Measurements from ENCODE around the gene FRAS1. TPM values are rescaled to one million over a fixed set of nuclear protein-coding genes. Genes with fewer than 3 reads are reported as not detected.

The FRAS1 gene
- total RNA-seq, 1 experiment from 2014 or later = 0.23 TPM

GRCh38 chr4:78426972-78427371, 369.8 kb downstream of the FRAS1 start:
- CTCF ChIA-PET = no interaction called here
- H3K4me3 ChIP-seq (ENCODE audit: low read depth in 2 of 2, low read length in 2 of 2) = no peak overlapping the region

GRCh38 chr4:78428996-78429395, 371.9 kb downstream of the FRAS1 start:
- Histone ChIP-seq H3K9me3 (ENCODE audit: control insufficient read depth, insufficient read depth, low read depth, low read length) (no peaks in the 10 kb centered on the region), H3K36me3 (ENCODE audit: control insufficient read depth, insufficient read depth, low read length) (no peaks in the 10 kb centered on the region; the same call in 1 of the 2 replicates), H3K4me1 (ENCODE audit: control insufficient read depth, insufficient read depth, low read length) (no peaks in the 10 kb centered on the region), H3K27ac (ENCODE audit: low read length) (no peak overlapping the region), H3K27me3 (ENCODE audit: control insufficient read depth, insufficient read depth, low read length) (no peaks in the 10 kb centered on the region; the same call in 1 of the 2 replicates), H3K4me3 (ENCODE audit: low read depth in 2 of 2, low read length in 2 of 2) (no peak overlapping the region)
- DNase-seq (ENCODE audit: low read depth, low spot score) = no peak
- BruUV-seq (replicated peaks) = no TSS peak
- CTCF ChIA-PET = no interaction called here
- POLR2A ChIA-PET = no interaction called here
- ATAC-seq = no peak
- TF ChIP-seq CTCF (IDR thresholded peaks at IDR 0.05) = no peak
- no peak for TF ChIP-seq TCF7L2 (IDR thresholded peaks at IDR 0.05; ENCODE audit: low read depth, low read length)
- TF ChIP-seq POLR2AphosphoS5 (IDR thresholded peaks at IDR 0.05; ENCODE audit: low read depth, low read length) = no peak
- TF ChIP-seq REST (IDR thresholded peaks at IDR 0.05; ENCODE audit: insufficient read depth in 1 of 2, low read depth in 2 of 2, low read length in 1 of 2) = no peak
- TF ChIP-seq SIN3A (IDR thresholded peaks at IDR 0.05; ENCODE audit: borderline replicate concordance, insufficient read depth, low read depth, low read length) = no peak
- in situ Hi-C loops (cut with HindIII; ENCODE audit: low pct_unique_long_range_greater_than_20kb, low sequenced_read_pairs) (no loop called here), intact Hi-C loops (cut with micrococcal nuclease; ENCODE audit: unreplicated experiment) (no loop called here)

More at GRCh38 chr4:78426972-78427371, 369.8 kb downstream of the FRAS1 start:
- no peaks in the 10 kb centered on the region for H3K4me1 ChIP-seq (ENCODE audit: control insufficient read depth, insufficient read depth, low read length)
- ATAC-seq = no peak
- POLR2A ChIA-PET = interaction anchor here (0.6 kb wide), 1 partner anchor 13 kb away, joined by 7 read pairs; no protein-coding TSS in a partner anchor
- no peaks in the 10 kb centered on the region; the same call in 1 of the 2 replicates for H3K27me3 ChIP-seq (ENCODE audit: control insufficient read depth, insufficient read depth, low read length)
- no peaks in the 10 kb centered on the region; the same call in 1 of the 2 replicates for H3K36me3 ChIP-seq (ENCODE audit: control insufficient read depth, insufficient read depth, low read length)
- no TSS peak for BruUV-seq (replicated peaks)
- DNase-seq (ENCODE audit: low read depth, low spot score) = no peak
- H3K9me3 ChIP-seq (ENCODE audit: control insufficient read depth, insufficient read depth, low read depth, low read length) = no peaks in the 10 kb centered on the region
- TF ChIP-seq REST (IDR thresholded peaks at IDR 0.05; ENCODE audit: insufficient read depth in 1 of 2, low read depth in 2 of 2, low read length in 1 of 2) (no peak), SIN3A (IDR thresholded peaks at IDR 0.05; ENCODE audit: borderline replicate concordance, insufficient read depth, low read depth, low read length) (no peak), POLR2AphosphoS5 (IDR thresholded peaks at IDR 0.05; ENCODE audit: low read depth, low read length) (no peak), CTCF (IDR thresholded peaks at IDR 0.05) (no peak), TCF7L2 (IDR thresholded peaks at IDR 0.05; ENCODE audit: low read depth, low read length) (no peak)
- no peak overlapping the region for H3K27ac ChIP-seq (ENCODE audit: low read length)
- in situ Hi-C loops (cut with HindIII; ENCODE audit: low pct_unique_long_range_greater_than_20kb, low sequenced_read_pairs) (no loop called here), intact Hi-C loops (cut with micrococcal nuclease; ENCODE audit: unreplicated experiment) (no loop called here)

All from Panc1 (cell line).